NCI-H2081 treated with DMSO at 0.1 percent for 48 hours (cell line): ENCODE data around the gene CELA2A.

Experiments
- DNase-seq: peaks from one replicate; lab custom pipeline; 2025; lab: John Stamatoyannopoulos, UW

The CELA2A gene

GRCh38 chr1:15456313-15456954 lies at the start of gene CELA2A:
TSS of gene CELA2A (plus strand) at chr1:15456732. CDS start at chr1:15456754, 22 bp downstream.
- no peak for DNase-seq

GRCh38 chr1:15407580-15407979 lies 49.0 kb upstream of the CELA2A start:
- DNase-seq: no peak

GRCh38 chr1:15408890-15409387 lies 47.6 kb upstream of the CELA2A start:
- DNase-seq: no peak

GRCh38 chr1:15409388-15410222 lies 46.9 kb upstream of the CELA2A start, which contains the start of gene EFHD2:
TSS of gene EFHD2 (plus strand) at chr1:15409888. CDS start at chr1:15409972, 84 bp downstream.
- peak; percentile 2 for DNase-seq

DNA sequence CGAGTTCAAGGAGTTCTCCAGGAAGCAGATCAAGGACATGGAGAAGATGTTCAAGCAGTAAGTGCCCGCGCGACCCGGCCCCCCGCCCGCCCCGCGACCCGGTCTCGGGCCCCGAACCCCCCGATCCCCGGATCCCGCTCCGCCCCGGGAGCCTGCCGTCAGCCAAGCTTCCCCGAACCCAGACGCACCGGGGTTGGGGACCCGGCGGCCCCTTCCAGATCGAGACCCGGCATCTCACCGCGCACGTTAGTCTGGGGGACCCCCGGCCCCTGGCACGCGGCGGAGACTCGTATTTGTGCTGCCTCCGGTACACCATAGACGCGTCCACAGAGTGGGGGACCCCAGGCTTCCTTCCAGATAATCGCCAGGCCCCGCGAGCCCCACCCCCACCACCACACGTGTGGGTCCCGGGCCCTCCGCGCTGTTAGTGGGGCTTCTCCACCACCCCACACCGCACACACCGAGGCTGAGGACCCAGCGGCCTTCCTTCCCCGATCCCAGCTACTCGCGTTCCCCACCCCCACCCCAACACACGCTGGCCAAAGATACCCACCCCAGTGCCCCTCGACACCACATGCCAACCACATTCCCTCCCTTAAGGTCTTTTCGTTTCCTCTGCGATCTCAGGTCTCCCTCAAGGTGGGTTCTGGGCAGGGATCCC lies 46.2 kb upstream of the CELA2A start:
- DNase-seq: no peak

- DNase-seq: no peak
Observed at GRCh38 chr1:15410884-15411245, 45.7 kb upstream of the CELA2A start.

DNA sequence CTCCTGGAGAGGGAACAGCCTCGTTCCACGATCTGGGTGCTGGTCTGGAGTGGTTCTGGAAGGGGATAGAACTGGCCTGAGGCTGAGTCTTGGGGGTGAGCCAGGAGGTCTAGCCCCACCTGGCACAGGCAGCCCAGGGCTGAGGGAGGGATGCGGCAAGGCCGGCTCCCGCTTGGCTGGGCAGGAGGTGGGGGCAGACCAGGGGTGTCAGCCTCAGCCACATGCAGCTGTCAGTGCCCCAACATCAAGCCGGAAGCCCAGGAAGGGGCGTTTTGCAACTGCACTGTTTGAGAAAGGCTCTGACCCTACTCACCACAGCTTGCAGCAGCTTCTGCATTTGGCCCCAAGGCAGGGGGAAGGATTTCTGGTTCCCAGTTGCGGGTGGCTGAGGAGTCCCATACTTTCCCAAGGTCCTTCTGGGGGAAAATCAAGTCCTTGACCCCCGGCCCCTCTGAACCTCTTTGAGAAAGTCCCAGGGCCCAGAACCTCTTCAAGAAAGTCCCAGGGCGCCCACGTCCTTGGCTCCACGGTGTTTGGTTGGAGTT lies 44.9 kb upstream of the CELA2A start:
- DNase-seq: no peak

GRCh38 chr1:15412175-15412800 lies 44.2 kb upstream of the CELA2A start:
- DNase-seq: no peak

DNA sequence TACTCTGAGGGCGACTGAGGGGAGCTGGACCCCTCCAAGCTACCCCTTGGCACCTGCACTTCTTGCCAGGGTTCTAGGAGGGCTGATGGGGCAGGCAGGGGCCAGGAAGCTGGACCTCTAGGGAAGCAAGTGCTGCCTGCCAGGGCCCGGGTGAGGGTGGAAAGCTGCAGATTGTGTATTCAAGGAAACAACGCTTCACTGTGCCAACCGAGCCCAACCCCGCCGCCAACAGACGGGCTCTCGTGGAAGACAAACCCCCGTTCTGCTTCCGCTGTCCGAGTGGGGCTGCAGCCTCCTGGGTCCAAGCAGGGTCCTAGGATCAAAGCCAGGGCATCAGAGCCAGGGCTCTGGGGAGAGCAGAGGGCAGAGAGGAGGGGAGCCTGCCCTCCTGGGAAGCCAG lies 43.7 kb upstream of the CELA2A start:
- no peak for DNase-seq

DNA sequence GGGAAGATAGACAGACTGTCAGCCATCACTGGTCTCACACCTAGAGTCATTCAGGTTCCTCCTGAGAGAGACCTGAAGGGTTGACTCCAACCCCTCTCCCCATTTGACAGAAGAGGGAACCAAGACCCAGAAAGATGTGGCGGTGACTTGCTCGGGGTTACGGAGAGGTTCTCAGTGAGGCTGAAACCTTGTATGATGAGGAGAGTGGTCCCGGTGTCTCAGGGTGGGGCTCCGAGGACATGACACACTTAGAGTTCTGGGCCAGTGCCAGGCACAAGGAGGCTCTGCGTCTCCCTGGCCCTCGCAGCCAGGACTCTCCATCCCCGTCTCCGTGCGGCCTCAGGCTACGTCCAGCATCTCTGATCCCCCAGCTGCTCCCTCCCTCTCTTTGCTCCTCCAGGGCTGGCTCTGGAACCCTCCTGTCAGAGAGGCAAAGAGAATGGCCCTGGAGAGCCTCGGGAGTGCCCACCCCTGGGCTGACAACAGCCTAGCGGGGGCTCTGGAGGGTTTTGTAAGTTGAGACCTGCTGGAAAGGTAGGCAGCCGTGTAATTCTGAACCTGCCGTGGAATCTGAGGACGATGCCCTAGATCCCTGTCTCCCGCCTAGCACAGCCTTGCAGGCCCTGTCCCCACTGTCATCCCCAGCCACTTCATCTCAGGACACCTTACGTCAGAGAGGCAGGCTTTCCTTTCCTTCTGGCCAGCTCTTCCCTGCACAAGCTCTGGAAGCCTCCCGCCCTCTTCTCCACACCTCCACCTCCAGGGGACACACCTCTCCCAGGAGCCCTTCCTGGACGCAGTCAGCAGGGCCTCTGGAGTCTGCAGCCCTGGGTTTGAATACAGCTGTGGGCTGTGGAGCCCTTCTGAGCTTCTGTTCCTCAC lies 42.7 kb upstream of the CELA2A start:
- DNase-seq: no peak

DNA sequence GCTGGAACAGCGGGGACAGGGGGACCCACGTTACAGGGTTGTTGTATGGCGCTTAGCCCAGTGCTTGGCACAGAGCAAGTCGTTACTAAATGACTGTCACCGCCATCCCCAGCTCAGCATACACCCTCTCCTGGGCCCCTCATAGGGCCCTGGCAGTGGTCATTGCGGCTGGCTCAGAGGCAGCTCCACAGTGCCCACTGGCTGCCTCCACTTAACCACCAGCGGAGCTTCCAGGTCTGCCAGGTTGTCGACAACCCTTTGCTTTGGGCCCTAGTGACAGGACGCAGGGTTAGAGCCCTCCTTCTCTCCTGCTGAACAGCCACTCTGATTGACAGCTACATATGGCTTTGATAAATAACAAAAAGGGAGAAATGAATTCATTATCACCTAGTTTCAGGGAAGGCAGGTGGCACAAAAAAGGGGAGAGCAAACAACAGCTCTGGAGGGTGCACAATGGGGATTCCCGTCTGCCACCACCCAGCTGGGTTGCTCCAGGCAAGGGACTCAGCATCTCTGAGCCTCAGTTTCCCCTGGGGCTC lies 42.0 kb upstream of the CELA2A start:
- no peak for DNase-seq

DNA sequence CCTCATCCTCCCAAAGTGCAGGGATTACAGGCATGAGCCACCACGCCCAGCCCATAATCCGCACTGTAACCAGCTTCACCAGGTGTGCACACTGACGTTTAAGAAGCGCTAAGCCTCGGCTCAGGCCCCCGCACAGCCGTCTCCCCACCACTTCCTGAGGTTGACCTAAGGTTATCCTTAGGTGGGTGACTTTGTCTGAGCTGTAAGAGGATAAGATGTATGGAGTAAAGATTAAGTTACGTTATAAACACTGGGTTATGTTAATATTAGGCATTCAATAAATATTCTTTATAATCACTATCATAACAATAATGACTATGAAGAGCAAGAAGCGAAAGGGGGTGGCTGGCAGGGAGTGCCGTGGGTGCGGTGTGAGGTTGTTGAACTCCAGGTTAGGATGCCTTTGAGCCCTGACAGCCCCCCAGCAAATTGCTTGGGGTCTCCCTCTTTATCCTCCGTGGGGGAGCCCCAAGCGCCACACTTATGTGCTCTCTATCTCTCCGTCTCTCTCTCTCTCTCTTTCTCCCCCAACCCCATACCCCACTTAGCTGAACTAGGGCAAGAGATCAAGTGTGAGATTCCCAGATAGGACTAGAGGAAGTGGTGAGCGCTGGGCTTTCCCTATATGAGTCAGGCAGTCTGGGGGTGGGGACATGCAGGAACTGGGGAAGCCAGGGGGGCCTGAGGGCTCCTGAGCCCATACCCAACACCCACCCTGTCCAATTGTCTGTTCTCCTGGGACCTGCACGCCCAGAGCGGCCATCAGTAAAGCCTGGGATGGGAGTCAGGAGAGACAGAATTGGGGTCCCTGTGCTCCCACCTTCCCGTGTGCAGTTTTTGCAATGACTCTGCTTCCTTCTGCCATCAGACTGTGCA lies 39.2 kb upstream of the CELA2A start:
- no peak for DNase-seq

- DNase-seq: no peak
Observed at GRCh38 chr1:15418806-15419515, 37.6 kb upstream of the CELA2A start.

GRCh38 chr1:15420853-15421465 lies 35.6 kb upstream of the CELA2A start:
- DNase-seq: no peak

- DNase-seq: no peak
Observed at GRCh38 chr1:15422871-15423270, 33.7 kb upstream of the CELA2A start.

DNA sequence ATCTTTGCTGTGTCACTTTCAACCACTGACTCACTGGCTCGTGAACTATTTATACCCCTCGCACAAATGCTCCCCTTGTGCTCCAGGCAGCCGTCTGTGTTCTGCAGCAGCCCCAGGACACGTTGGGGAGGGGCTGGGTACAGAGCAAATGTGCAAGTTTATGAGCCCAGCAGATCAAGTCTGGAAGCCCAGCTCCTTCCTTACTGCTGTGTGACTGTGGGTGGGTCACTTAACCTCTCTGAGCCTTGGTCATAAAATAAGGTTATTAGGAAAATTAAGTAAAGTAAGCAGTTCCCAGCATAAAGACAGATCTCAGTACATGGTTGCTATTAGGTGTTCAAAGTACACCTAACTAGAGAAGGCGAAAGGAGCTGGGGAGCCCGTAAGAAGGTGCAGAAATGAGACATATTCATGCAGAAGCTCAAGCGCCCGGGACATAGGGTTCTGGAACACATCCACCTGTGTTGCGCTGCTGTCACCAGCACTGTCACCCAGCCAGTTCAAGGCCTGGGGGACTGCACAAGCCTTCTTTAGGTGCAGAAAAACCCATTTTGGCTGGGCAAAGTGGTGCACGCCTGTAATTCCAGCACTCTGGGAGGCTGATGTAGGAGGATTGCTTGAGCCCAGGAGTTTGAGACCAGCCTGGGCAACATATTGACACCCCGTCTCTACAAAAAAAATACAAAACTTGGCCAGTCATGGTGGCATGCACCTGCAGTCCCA lies 33.0 kb upstream of the CELA2A start:
- DNase-seq: no peak

DNA sequence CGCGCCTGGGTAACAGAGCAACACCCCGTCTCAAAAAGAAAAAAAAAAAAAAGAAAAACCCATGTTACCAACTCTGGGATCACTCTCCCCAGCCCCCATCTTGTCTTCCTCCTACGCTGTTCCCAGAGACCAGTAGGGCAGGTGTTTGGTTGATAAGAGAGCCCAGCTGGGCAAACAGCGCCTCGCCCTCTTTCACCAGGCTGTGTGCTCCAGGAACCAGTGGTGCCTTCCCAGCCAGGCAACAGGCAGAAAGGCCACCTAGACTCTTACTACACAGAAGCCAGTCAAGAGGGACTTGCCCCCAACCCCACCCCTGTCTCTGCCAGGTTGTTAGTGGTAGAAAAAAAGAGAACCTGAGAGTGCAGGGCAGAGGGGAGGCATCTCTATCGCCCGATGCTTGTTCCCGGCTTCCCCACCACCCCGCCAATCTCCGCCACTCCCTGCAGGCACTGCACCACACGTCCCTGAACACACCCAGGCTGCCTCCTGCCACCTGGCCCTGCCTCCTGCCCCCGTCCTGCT lies 32.3 kb upstream of the CELA2A start:
- peak; percentile 47 for DNase-seq

GRCh38 chr1:15424981-15425380 lies 31.6 kb upstream of the CELA2A start:
- DNase-seq: no peak
